ENCODE data around the gene CLDN4. TPM values are rescaled to one million over a fixed set of nuclear protein-coding genes. Genes with fewer than 3 reads are reported as not detected.

The CLDN4 gene
- total RNA-seq, 1 experiment from 2014 or later: 15.6 TPM

- H3K56ac ChIP-seq (ENCODE audit: insufficient read length, low read depth, low read length): no peak overlapping the region
- H2AFZ ChIP-seq (ENCODE audit: low read length): no peak overlapping the region
- H2BK20ac ChIP-seq (ENCODE audit: low read depth, low read length, poor library complexity, severe bottlenecking): no peak overlapping the region
- no peak overlapping the region for H2AK5ac ChIP-seq (ENCODE audit: insufficient read length, low read length)
- H3K4me2 ChIP-seq (ENCODE audit: insufficient read depth, insufficient read length, low read length): no peak overlapping the region
- no peak overlapping the region for H2BK15ac ChIP-seq (ENCODE audit: low read depth, low read length)
- H3K27me3 Mint-ChIP-seq (ENCODE audit: low read depth): peaks cover 2% of the 10 kb centered on the region
- H3K4me3 Mint-ChIP-seq: no peak overlapping the region
- H3K9me3 ChIP-seq (ENCODE audit: control insufficient read depth, low read depth, low read length): no peaks in the 10 kb centered on the region
- H4K91ac ChIP-seq (ENCODE audit: insufficient read length, low read depth, low read length): no peak overlapping the region
- H3K4me1 Mint-ChIP-seq: peaks cover 6 to 19% of the 10 kb centered on the region in 2 experiments
- no peak for TF ChIP-seq CTCF (conservative IDR thresholded peaks at IDR 0.05)
- no peaks in the 10 kb centered on the region for H3K36me3 Mint-ChIP-seq (ENCODE audit: insufficient read depth in 1 of 3, low read depth in 3 of 3)
- H2BK120ac ChIP-seq (ENCODE audit: low read depth, low read length, poor library complexity, severe bottlenecking): no peak overlapping the region
- no peaks in the 10 kb centered on the region; the same call in 1 of the 2 replicates for H3K4me1 ChIP-seq (ENCODE audit: insufficient read depth, low read length)
- no peak overlapping the region for H4K8ac ChIP-seq (replicated peaks; ENCODE audit: insufficient read length, low read depth, low read length)
- H3K9ac ChIP-seq (ENCODE audit: extremely low read depth, insufficient read length, low read length): no peak overlapping the region
- H2BK5ac ChIP-seq (ENCODE audit: insufficient read length, low read length): no peak overlapping the region
- no peaks in the 10 kb centered on the region for H3K27me3 ChIP-seq (ENCODE audit: insufficient read depth, low read length)
- H3K23ac ChIP-seq (ENCODE audit: insufficient read length, low read depth, low read length): no peak overlapping the region
- no peaks in the 10 kb centered on the region for H3K79me2 ChIP-seq (ENCODE audit: insufficient read depth, low read length)
- no peak overlapping the region for H3K14ac ChIP-seq (ENCODE audit: insufficient read depth, low read length)
- no peak overlapping the region for H2BK12ac ChIP-seq (ENCODE audit: insufficient read length, low read depth, low read length)
- H3K9me3 Mint-ChIP-seq: no peaks in the 10 kb centered on the region
- H4K20me1 ChIP-seq (ENCODE audit: control insufficient read depth, insufficient read depth, insufficient read length): no peaks in the 10 kb centered on the region
- DNase-seq: no peak
- H3K4ac ChIP-seq (ENCODE audit: low read depth, low read length): no peak overlapping the region
- H3K27ac ChIP-seq (ENCODE audit: insufficient read length, low read depth, low read length): no peak overlapping the region
- WGBS (ENCODE audit: extremely low coverage, insufficient read length, low lambda C conversion rate): no CpG with 5 or more reads among the region's 13 CpGs
- no peak overlapping the region for H3K18ac ChIP-seq (ENCODE audit: insufficient read length, low read depth, low read length)
- H4K5ac ChIP-seq (ENCODE audit: insufficient read length, low read depth, low read length): no peak overlapping the region
- H3K27ac Mint-ChIP-seq: no peak overlapping the region
- H3K79me1 ChIP-seq (ENCODE audit: insufficient read depth, low read depth, low read length, poor library complexity, severe bottlenecking): no peaks in the 10 kb centered on the region
- no peak overlapping the region for H3T11ph ChIP-seq (ENCODE audit: low read length)
- no peaks in the 10 kb centered on the region for H3K23me2 ChIP-seq (ENCODE audit: insufficient read length, low read depth, low read length, poor library complexity, severe bottlenecking)
These were observed 41.5 kb downstream of the CLDN4 start for GRCh38 chr7:73872056-73872908.
